HG03095 (cell line): Measurements from ENCODE around the gene THEM5.

Experiments
- ATAC-seq: cut with Tn5 transposase; IDR thresholded peaks from one replicate; pipeline ENCODE4 v1.9.1; 2021; ENCODE audit warnings: moderate library complexity; ENCODE audit not compliant: unreplicated experiment

The THEM5 gene

GRCh38 chr1:151802372-151802771, 51.1 kb downstream of the THEM5 start:
- ATAC-seq: no peak

- no peak for ATAC-seq
Observed at GRCh38 chr1:151801846-151802245, 51.7 kb downstream of the THEM5 start.

GRCh38 chr1:151801310-151801820, 52.1 kb downstream of the THEM5 start:
- no peak for ATAC-seq

DNA sequence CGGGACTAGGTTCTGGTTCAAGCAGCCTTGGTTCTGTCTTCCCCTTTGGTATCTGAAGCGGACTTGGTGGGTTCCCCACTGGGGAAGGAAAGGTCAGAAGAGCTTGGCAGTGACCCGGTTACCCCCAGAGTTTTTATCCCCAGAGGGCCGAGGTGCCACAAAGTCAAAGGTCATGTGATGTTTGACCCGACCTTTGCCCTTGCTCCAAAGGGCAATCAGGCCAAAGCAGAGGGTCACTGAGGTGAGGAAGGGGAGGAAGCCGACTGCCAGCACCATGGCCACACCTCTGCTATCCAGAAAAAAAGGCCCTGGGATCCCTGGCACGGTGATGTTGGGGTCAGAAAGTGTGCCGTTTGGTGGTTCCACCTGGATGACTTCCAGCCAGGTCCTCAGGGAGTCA, 52.7 kb downstream of the THEM5 start:
- ATAC-seq: no peak

DNA sequence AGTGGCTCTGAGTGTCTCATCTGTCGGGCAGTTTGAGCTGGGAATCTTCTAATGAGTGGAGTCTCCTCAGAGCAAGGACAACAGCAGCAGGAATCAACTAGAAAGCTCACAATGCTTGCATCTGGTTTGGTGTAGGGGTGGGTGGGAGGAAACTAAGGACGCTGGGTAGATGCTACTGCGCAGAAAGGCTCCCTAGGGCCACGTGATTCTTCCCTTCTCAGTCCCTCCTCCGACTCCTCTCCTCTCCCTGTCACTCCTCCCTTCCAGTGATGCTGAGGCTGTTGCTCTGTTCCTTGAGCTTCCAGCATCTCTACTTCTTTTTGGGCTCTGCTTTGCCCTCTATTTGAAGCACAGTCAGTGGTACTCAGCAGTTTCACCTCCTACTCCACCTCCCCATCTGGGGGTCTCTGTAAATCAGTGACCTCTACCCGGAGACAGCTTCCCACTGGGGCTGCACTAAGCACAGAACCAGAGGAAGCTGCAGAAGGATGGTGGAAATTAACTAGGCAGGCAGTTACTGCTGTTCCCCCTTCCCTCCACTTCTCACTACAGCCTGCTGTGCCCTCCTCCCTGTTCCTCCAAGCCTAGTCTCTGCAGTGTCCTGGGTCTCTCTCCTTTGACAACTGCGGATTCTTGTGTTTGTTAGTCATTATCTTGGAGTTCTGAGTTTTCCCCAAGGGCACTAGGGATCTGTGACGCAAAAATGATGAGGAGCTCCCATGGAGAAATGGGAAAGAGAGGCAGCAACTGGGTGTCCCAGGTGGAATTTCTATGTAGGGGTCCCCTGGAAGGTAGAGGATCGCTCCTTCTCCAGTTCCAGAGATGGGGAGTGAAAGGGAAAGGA, 54.1 kb downstream of the THEM5 start:
- no peak for ATAC-seq

GRCh38 chr1:151798571-151798970, 54.9 kb downstream of the THEM5 start:
- ATAC-seq: no peak
